Activated naive CD8-positive, alpha-beta T cell (primary cell): ENCODE measurements around the gene ANKRD62.
"Not testable (repeated sequence)": the region's sequence is repeated elsewhere in the genome, so short reads cannot be mapped to it uniquely, and the experiment has no call there.

Experiments used
- H3K27ac Mint-ChIP-seq: one replicate; pipeline ENCODE4 v1.8.0; 2021; ENCODE audit warnings: mixed read lengths
- H3K27me3 Mint-ChIP-seq: one replicate; pipeline ENCODE4 v1.8.0; 2021; ENCODE audit warnings: mixed read lengths
- H3K36me3 Mint-ChIP-seq: one replicate; pipeline ENCODE4 v1.8.0; 2021; ENCODE audit warnings: mixed read lengths
- H3K4me1 Mint-ChIP-seq: one replicate; pipeline ENCODE4 v1.8.0; 2021; ENCODE audit warnings: low read depth, mixed read lengths
- H3K4me3 Mint-ChIP-seq: one replicate; pipeline ENCODE4 v1.8.0; 2021; ENCODE audit warnings: mild to moderate bottlenecking, mixed read lengths
- H3K9me3 Mint-ChIP-seq: one replicate; pipeline ENCODE4 v1.8.0; 2021; ENCODE audit warnings: low read depth, mixed read lengths

Gene ANKRD62

DNA sequence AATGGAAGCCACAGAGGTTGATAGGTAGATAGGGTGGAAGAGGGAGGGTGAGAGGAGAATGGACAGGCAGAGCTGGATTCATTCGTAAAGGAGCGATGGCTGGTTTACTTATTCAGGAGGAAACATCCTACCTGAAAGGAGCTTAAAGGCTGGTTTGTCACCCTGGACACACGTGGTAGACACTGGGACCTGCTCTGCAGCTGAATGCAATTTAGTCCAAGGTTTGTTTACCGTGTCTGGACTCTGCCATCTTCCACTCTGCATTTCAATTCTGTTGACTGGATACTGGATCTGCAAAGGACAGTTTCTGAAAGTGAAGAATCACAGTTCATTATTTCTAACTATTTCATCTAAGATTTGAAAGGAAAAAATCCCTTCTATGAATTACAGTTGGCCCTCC, 15.6 kb upstream of the ANKRD62 start:
- not testable (repeated sequence) for H3K4me1 Mint-ChIP-seq, H3K4me3 Mint-ChIP-seq, H3K9me3 Mint-ChIP-seq, H3K27ac Mint-ChIP-seq, H3K36me3 Mint-ChIP-seq
- H3K27me3 Mint-ChIP-seq: peaks cover 24% of the 10 kb centered on the region

DNA sequence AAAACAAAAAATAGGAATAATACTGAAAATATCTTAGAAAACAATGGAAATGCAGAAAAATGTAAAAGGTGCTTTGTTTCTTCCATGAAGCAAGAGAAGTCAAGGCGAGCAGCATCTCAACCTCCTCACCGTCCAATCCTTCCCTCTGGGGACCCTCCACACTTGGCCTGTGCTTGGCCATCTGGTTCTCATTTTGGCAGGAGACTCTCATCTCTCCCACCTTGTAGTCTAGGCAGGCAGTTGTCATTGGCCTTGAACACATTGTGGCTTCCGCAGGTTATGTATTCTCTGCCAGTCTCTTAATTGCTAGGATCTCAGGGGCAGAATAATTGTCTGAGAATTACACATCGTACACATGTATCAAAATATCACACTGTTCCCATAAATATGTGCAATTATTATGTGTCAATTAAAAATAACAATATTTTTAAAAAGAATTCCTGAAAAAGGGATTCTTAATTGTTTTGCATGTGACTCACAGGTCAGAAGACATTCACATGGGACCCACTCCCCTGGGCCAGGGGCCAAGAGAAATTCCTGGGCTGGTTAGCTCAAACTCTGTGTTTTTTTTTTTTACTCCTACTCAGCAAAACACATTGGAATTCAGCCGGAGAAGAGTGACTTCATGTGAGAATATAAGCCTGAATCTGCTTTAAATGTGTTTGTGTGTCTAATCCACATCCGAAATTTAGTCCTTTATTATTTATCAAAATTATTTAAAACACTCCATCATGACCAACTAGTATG, 14.0 kb upstream of the ANKRD62 start:
- peaks cover 19% of the 10 kb centered on the region for H3K27me3 Mint-ChIP-seq
- H3K4me1 Mint-ChIP-seq: peaks cover 2% of the 10 kb centered on the region
- no peaks in the 10 kb centered on the region for H3K36me3 Mint-ChIP-seq
- H3K27ac Mint-ChIP-seq: no peak overlapping the region
- H3K4me3 Mint-ChIP-seq: no peak overlapping the region
- H3K9me3 Mint-ChIP-seq: no peaks in the 10 kb centered on the region

DNA sequence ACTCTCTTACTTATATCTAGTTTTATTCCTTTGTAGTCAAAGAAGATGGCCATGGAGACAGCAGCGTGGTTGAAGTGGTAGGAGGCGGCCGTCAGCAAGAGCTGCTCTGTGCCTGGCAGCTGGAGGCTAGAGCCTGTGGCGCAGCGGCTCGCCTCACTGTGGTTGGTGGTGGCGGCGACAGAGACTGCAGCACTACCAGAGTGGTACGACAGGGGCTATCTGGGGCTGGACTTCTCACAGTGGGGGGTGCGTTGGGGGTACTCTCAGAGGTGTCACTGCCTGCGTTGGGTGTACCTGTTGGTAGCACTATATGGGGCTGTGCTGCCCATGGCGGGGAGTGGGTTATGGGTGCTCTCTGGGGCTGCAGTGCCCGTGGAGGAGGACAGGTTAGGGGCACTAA, 8.5 kb upstream of the ANKRD62 start:
- H3K36me3 Mint-ChIP-seq: no peaks in the 10 kb centered on the region
- H3K27me3 Mint-ChIP-seq: peaks cover 3% of the 10 kb centered on the region
- H3K27ac Mint-ChIP-seq: no peak overlapping the region
- no peak overlapping the region for H3K4me3 Mint-ChIP-seq
- no peaks in the 10 kb centered on the region for H3K4me1 Mint-ChIP-seq
- no peaks in the 10 kb centered on the region for H3K9me3 Mint-ChIP-seq

DNA sequence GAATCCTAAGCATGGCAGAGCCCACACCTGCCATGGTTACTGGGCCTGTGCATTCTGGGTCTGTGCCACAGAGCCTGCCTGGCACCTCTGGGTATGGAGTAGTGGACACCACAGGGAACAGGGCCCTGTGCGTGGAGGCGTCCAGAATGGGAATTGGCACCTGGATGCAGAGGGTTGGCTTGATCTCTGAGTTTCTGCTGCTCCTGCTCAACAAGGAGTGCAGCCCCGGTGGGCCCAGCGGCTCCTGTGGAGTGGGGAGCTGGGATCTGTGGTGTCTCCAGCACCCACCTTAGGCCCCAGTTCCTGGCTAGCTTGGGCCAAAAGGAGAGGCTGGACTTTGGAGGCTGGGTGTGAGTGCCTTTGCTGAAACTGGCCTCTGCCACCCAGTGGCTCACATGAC, 7.9 kb upstream of the ANKRD62 start:
- Mint-ChIP-seq H3K9me3 (no peaks in the 10 kb centered on the region), H3K4me3 (no peak overlapping the region), H3K27me3 (peaks cover 2% of the 10 kb centered on the region), H3K36me3 (no peaks in the 10 kb centered on the region), H3K4me1 (no peaks in the 10 kb centered on the region), H3K27ac (no peak overlapping the region)

DNA sequence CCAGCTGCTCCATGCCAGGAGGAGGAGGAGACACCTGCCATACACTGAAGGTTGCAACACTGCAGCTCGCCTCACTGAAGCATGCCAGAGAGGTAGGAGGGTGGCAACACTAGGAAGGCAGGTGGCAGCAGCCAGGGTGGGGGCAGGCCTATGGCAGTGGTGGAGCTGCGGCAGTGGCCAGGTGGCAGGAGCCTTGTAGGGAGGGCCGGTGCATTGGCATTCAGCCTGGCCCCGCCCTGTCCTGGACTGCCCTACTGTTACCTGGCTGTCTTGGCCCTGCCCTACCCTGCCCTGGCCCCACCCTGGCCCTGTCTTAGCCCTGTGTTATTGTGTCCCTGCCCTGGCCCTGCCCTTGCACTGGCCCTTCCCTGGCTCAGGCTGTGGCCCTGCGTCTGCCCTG, 7.4 kb upstream of the ANKRD62 start:
- H3K4me1 Mint-ChIP-seq: no peaks in the 10 kb centered on the region
- no peaks in the 10 kb centered on the region for H3K27me3 Mint-ChIP-seq
- no peaks in the 10 kb centered on the region for H3K9me3 Mint-ChIP-seq
- H3K4me3 Mint-ChIP-seq: no peak overlapping the region
- no peaks in the 10 kb centered on the region for H3K36me3 Mint-ChIP-seq
- no peak overlapping the region for H3K27ac Mint-ChIP-seq

DNA sequence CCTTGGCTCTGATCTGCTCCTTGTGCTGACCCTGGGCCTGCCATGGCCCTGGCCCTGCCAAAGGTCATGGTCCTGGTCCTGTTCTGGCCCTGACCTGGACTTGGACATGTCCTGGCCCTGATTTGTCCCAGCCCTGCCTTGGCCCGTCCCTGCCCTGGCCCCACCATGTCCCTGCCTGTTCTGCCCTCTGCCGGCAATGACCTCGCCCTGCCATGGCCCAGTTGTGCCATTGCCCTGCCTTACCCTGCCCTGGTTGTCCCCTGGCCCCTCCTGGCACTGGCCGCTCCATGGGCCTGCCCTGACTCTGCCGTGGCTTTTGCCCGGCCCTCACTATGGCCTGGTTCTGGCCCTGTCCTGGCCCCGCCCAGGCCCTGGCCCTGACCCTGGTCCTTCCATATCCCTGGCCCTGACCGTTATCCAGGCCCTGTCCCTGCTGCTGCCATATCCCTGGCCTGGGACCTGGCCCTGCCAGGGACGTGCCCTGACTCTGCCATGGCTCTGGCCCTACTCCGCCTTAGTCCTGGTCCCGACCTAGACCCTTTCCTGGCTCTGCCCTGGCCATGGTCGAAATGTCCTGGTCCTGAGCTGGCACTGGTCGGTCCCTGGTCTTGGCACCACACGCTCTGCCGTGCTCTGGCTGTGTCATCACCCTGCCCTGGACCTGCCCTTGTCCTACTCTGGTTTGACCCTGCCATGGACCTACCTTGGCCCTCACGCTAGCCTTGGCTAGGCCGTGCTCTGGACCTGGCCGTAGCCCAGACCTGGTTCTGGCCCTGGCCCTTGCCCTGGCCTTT, 6.8 kb upstream of the ANKRD62 start:
- H3K27ac Mint-ChIP-seq: no peak overlapping the region
- no peaks in the 10 kb centered on the region for H3K36me3 Mint-ChIP-seq
- H3K27me3 Mint-ChIP-seq: no peaks in the 10 kb centered on the region
- no peaks in the 10 kb centered on the region for H3K9me3 Mint-ChIP-seq
- no peaks in the 10 kb centered on the region for H3K4me1 Mint-ChIP-seq
- no peak overlapping the region for H3K4me3 Mint-ChIP-seq

DNA sequence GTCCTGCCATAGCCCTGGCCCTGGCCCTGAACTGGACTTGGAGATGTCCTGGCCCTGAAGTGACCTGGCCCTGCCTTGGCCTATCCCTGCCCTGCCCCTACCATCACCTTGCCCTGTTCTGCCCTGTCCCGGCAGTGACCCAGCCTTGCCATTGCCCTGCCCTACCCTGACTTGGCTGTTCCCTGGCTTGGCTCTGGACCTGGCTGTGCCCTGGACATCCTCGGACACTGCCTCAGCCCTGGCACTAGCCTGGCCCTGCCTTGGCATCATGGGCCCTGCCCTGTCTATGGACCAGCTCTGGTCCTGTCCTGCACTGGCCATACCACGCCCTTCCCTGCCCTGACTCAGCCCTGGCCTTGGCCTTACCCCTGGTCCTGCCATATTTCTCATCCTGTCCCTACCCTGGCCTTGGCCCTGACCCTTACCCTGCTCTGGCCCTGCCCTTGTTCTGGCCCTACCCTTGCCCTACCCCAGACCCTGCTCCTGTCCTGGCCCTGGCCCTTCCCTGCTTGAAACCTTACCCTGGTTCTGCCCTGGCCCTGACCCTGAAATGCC, 6.1 kb upstream of the ANKRD62 start:
- H3K9me3 Mint-ChIP-seq: no peaks in the 10 kb centered on the region
- no peak overlapping the region for H3K4me3 Mint-ChIP-seq
- no peaks in the 10 kb centered on the region for H3K4me1 Mint-ChIP-seq
- H3K27ac Mint-ChIP-seq: no peak overlapping the region
- no peaks in the 10 kb centered on the region for H3K27me3 Mint-ChIP-seq
- H3K36me3 Mint-ChIP-seq: no peaks in the 10 kb centered on the region

DNA sequence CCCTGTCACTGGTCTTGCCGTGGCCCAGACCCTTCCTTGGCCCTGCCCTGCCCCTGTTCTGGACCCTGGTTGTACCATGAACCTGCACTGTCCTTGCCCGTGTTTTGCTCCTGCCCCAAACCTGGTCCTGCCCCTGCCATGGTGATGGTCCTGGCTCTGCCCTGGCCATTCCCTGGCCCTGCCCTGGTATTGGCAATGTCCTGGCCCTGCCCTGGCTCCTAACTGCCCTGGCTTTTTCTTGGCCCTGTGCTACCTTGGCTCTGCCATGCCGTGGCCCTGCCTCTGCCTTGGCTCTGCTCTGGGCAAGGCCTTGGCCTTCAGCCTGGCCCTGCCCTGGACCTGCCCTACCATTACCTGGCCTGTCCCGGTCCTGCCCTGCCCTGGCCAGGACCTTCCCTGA, 5.5 kb upstream of the ANKRD62 start:
- Mint-ChIP-seq H3K4me1 (no peaks in the 10 kb centered on the region), H3K9me3 (no peaks in the 10 kb centered on the region), H3K27me3 (no peaks in the 10 kb centered on the region), H3K36me3 (no peaks in the 10 kb centered on the region), H3K27ac (no peak overlapping the region), H3K4me3 (no peak overlapping the region)

DNA sequence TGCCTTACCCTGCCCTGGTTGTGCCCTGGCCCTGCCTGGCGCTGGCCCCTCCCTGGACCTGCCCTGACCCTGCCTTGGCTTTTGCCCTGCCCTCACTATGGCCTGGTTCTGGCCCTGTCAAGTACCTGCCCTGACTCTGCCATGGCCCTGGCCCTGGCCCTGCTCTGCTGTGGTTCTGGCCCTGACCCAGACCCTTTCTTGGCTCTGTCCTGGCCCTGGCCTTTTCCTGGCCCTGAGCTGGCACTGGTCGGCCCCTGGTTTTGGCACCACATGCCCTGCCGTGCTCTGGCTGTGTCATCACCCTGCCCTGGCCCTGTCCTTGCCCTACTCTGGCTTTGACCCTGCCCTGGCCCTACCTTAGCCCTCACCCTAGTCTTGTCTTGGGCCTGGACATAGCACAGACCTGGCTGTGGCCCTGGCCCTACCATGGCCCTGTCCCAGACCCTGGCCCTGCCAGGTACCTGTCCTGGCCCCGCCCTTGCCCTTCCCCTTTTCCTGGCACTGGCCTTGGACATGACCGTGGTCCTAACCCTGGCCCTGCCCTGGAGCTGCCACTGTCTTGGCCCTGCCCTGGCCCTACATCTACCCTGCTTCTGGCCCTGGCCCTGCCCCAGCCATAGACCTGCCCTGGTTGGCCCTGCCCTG, 4.8 kb upstream of the ANKRD62 start:
- Mint-ChIP-seq H3K4me3 (no peak overlapping the region), H3K27me3 (peaks cover under 1% of the 10 kb centered on the region), H3K27ac (no peak overlapping the region), H3K9me3 (no peaks in the 10 kb centered on the region), H3K4me1 (no peaks in the 10 kb centered on the region), H3K36me3 (no peaks in the 10 kb centered on the region)

DNA sequence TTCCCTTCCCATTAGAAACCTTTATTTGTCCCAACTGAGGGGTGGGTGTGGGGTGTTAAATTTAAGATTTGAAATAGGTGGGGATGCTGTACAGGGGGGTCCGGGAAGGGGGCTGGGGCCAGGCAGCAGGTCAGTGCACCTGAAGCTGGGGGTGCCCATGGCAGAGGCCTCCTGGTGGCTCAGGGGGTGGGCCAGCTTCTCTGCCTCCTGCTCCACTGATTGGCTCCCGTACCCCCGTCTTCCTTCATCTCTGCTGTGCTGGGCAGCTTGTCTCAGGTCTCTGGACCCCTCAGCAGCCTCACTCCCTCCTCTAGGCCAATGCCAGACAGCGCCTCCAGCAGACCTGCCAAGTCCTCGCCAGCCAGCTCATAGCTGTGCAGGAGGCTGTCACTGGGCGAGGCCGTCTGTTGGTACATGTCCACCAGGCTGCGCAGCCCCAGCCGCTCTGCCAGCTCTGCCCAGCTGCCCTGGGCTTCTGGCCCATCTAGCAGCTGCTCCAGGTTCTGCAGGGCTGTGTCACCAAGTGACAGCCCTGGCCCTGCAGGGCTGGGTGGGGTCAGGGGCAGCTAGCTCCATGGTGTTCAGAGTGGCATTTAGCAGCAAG, 2.0 kb upstream of the ANKRD62 start:
- no peak overlapping the region for H3K27ac Mint-ChIP-seq
- peaks cover 2% of the 10 kb centered on the region for H3K27me3 Mint-ChIP-seq
- no peaks in the 10 kb centered on the region for H3K4me1 Mint-ChIP-seq
- H3K9me3 Mint-ChIP-seq: no peaks in the 10 kb centered on the region
- H3K36me3 Mint-ChIP-seq: no peaks in the 10 kb centered on the region
- no peak overlapping the region for H3K4me3 Mint-ChIP-seq

DNA sequence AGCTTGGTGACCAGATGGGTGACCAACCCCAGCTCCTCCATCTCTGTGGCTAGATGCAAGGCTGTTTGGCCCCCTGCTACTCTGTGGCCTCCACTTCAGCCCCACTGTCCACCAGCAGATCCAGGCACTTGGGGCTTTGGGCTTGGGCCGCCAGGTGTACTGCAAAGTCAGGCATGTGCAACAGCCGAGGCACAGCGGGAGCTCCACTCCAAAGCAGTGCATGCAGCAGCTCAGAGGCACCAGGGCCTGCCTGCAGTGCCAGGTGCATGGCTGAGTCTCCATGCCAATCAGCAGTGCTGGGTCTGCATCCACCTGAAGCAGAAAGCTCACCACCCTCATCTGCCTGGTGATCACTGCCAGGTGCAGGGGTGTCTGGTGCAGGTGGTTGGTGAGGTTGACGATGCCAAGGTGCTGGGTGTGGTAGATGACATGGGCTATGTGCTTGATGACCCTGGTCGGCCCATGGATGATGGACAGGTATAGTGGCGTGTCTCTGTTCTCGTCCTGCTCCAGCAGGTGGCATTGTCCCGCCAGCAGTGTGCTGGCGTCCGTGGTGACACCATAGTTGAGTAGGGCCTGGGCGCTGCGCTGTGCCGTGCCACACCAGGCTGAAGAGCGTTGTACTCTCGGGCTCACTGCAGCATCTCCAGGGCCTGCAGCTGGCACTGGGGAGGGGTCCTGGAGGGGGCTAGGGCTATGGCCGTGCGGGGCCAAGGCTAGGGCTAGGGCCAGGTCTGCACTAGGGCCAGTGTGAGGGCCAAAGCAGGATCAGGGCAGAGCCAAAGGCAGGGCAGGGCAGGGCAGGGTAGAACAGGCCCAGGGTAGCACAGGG, 1.0 kb upstream of the ANKRD62 start:
- H3K9me3 Mint-ChIP-seq: no peaks in the 10 kb centered on the region
- no peaks in the 10 kb centered on the region for H3K4me1 Mint-ChIP-seq
- no peak overlapping the region for H3K27ac Mint-ChIP-seq
- no peaks in the 10 kb centered on the region for H3K36me3 Mint-ChIP-seq
- peaks cover 4% of the 10 kb centered on the region for H3K27me3 Mint-ChIP-seq
- H3K4me3 Mint-ChIP-seq: no peak overlapping the region

DNA sequence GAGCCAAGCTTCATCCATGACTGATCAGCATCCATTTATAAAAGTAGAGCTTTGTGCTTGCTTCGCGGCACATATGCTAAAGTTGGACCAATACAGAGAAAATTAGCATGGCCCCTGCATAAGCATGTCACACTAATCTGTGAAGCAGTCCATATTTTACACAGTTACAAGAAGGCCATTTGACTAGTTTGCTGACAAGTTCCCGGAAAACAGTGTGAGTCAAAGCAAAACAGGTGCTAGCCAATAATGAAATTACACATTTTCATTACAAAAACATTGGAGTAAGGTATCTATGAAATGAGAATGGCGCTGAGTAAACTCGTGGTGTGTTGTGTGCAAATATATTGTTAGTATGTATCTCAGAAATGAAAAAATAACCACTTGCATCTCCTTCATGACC, 4.7 kb downstream of the ANKRD62 start:
- H3K9me3 Mint-ChIP-seq: no peaks in the 10 kb centered on the region
- no peaks in the 10 kb centered on the region for H3K4me1 Mint-ChIP-seq

DNA sequence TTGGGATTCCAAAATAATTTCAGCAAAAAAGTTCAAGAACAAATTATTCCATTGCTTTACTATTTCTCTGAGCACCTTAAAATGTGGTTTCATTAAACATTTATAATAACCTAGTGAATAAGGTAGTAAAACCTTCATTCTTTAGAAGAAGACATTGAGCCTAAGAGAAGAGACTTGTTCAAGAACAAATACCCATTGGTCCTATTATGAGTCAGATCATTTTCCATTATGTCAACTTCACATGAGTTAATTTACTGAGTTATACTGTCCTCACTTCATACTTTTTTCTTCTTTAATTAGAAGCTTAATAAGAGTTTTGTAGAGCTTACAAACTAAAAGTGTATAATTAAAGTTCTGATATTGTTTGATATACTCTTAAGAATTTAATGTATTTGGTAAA, 5.5 kb downstream of the ANKRD62 start:
- no peaks in the 10 kb centered on the region for H3K4me1 Mint-ChIP-seq
- H3K36me3 Mint-ChIP-seq: no peaks in the 10 kb centered on the region
- peaks cover 4% of the 10 kb centered on the region for H3K27me3 Mint-ChIP-seq
- no peaks in the 10 kb centered on the region for H3K9me3 Mint-ChIP-seq
- H3K4me3 Mint-ChIP-seq: no peak overlapping the region
- no peak overlapping the region for H3K27ac Mint-ChIP-seq

More for the DNA sequence above, 4.7 kb downstream of the ANKRD62 start:
- Mint-ChIP-seq H3K4me3 (no peak overlapping the region), H3K27me3 (peaks cover 6% of the 10 kb centered on the region), H3K36me3 (no peaks in the 10 kb centered on the region), H3K27ac (no peak overlapping the region)

DNA sequence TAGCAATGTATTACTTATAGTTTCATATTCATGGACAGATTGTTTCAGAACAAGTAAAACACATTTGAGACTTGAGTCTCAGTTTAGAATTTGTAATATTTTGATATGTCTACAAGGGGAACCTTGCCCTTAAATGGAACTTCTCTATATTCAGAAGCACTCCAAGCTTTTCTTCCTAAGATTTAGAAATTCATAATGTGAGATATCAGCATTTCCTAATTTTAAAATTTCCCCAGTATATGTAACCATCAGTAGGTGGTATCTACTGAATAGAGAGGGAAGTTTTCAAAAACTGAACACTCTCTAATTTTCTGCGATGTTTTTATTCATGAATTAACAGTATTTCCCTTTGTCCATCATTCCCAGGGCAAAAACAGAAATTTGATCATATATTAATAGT, 7.6 kb downstream of the ANKRD62 start:
- peaks cover 13% of the 10 kb centered on the region for H3K27me3 Mint-ChIP-seq
- no peak overlapping the region for H3K4me3 Mint-ChIP-seq
- no peaks in the 10 kb centered on the region for H3K4me1 Mint-ChIP-seq
- no peaks in the 10 kb centered on the region for H3K36me3 Mint-ChIP-seq
- no peaks in the 10 kb centered on the region for H3K9me3 Mint-ChIP-seq
- H3K27ac Mint-ChIP-seq: no peak overlapping the region
